GM12891 (cell line): ENCODE results near the gene PHF20.

ENCODE experiments used
- PAX5 ChIP-seq: IDR thresholded peaks from 2 replicates; pipeline ENCODE4 v1.6.1; 2011; ENCODE audit warnings: low read length, moderate library complexity, mild to moderate bottlenecking; ENCODE audit not compliant: insufficient read depth, severe bottlenecking
- POLR2A ChIP-seq: IDR thresholded peaks from 2 replicates; pipeline ENCODE4 v1.6.1; 2011; ENCODE audit warnings: low read depth, low read length, control low read depth
- POLR2AphosphoS5 ChIP-seq: IDR thresholded peaks from 2 replicates; pipeline ENCODE4 v1.6.1; 2011; ENCODE audit warnings: low read depth, low read length, control low read depth
- SPI1 ChIP-seq: IDR thresholded peaks from 2 replicates; pipeline ENCODE4 v1.6.1; 2011; ENCODE audit warnings: low read depth, low read length, control low read depth
- TAF1 ChIP-seq: IDR thresholded peaks from 2 replicates; pipeline ENCODE4 v1.6.1; 2011; ENCODE audit warnings: low read depth, low read length, control low read depth

DNA sequence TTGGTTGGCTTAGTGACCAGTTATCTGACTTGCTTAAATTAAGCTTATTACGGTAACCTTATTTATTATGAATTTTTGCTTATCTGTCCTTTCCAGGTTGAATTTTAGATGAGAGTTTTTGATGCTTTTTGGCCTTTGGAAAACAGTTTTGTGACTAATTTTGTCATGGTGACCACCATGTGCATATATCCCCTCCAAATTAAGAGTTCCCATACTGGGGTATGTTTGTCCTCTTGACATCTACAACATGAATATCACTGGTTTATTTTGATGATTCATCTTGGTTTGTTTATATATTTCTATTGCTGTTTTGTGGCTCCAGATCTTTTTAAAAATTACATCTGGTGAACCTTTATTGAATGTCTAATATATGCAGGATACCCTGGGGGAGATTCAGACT, 61.4 kb downstream of the PHF20 start:
- TF ChIP-seq POLR2A = no peak
- TF ChIP-seq POLR2AphosphoS5 = no peak
- no peak for TF ChIP-seq TAF1
- no peak for TF ChIP-seq SPI1
- no peak for TF ChIP-seq PAX5
